Vagina (tissue), 2 donors: ENCODE results near the gene POR. TPM values are rescaled to one million over a fixed set of nuclear protein-coding genes. Genes with fewer than 3 reads are reported as not detected.
"Not testable (repeated sequence)": the region's sequence is repeated elsewhere in the genome, so short reads cannot be mapped to it uniquely, and the experiment has no call there.

ENCODE experiments used
- DNase-seq, 2 donors: peaks; one replicate each; pipeline ENCODE4 v3.0.0-alpha.2; 2017; ENCODE audit errors: extremely low spot score in 2 of 2
- H3K27ac ChIP-seq: fragments of 200-600 bp; sonication (generic); one replicate; pipeline ENCODE4 v1.5.1; 2019
- H3K27me3 ChIP-seq: fragments of 200-600 bp; sonication (generic); one replicate; pipeline ENCODE4 v1.5.1; 2019
- H3K36me3 ChIP-seq, 2 donors: fragments of 200-600 bp; sonication (generic); one replicate each; pipeline ENCODE4 v1.5.1; 2017 to 2019
- H3K4me1 ChIP-seq: fragments of 200-600 bp; sonication (generic); one replicate; pipeline ENCODE4 v1.5.1; 2019
- H3K4me3 ChIP-seq, 2 donors: fragments of 200-600 bp; sonication (generic); 1 replicate in 1 of 2; 2 replicates in 1 of 2; pipeline ENCODE4 v1.5.1; 2016 to 2019
- H3K9me3 ChIP-seq: fragments of 200-600 bp; sonication (generic); one replicate; pipeline ENCODE4 v1.5.1; 2019
- POLR2A ChIP-seq, 2 donors: fragments of 450-650 bp; IDR thresholded peaks; one replicate each; pipeline ENCODE4 v1.6.1; 2017; ENCODE audit warnings: antibody characterized with exemption in 2 of 2, mild to moderate bottlenecking in 2 of 2, moderate library complexity in 2 of 2
- POLR2AphosphoS5 ChIP-seq, 2 donors: sonication (generic); formaldehyde crosslinking; IDR thresholded peaks; one replicate each; pipeline ENCODE4 v1.9.0; 2017; ENCODE audit warnings: antibody characterized with exemption in 2 of 2, mild to moderate bottlenecking in 2 of 2, low read depth in 1 of 2; ENCODE audit not compliant: insufficient read depth in 1 of 2
- intact Hi-C: fragments of 100-400 bp; cut with DNase I; formaldehyde crosslinking; loops from one replicate; pipeline ENCODE4 v1.15.1; 2023
- total RNA-seq: library from RNA; depleted of rRNA; stranded (reverse); fragments of >200 nt; gene quantifications from one replicate; pipeline ENCODE4 v1.2.3, GENCODE V29; 2016
- TF ChIP-seq, protein P1 (sequence below), 3 experiments: fragments of 450-650 bp in 2 of 3; fragments of 200-600 bp in 1 of 3; sonication (generic) in 1 of 3; IDR thresholded peaks; one replicate each; pipeline ENCODE4 v1.5.1; 2017 to 2019; ENCODE audit warnings: antibody characterized with exemption in 3 of 3, mild to moderate bottlenecking in 2 of 3, moderate library complexity in 2 of 3

The POR gene
- total RNA-seq, 1 donor from 2014 or later = 94.3 TPM

DNA sequence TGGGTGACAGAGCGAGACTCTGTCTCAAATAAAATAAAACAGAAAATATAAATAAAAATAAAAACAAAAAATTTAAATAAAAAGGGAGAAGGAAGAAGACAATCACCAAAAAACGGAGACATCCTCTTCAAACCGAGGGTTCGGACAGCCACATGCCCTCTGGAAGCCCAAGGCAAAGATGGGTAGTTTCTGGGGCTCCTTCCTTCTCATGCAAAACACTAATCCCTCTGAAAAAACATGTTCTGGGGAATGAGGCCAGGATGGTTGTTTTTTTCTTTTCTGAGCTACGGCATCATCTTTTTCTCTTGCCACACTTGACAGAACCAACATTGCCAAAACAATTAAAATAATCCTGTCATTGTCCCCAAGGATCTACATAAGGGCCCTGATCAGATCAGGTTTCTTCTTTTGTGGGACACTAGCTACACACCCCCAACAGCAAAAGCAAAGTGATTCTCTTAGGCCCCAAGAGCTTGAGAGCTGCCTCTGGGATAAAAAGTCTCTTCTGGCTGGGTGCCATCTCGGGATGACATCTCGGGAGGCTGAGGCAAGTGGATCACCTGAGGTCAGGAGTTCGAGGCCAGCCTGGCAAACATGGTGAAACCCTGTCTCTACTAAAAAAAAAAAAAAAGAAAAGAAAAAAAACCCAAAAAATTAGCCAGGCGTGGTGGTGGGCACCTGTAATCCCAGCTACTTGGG lies 14.2 kb upstream of the POR start:
- TF ChIP-seq POLR2A (IDR thresholded peaks at IDR 0.05) = no peak
- no peak for TF ChIP-seq POLR2AphosphoS5 (IDR thresholded peaks at IDR 0.05; ENCODE audit: insufficient read depth in 1 of 2, low read depth in 1 of 2)
- TF ChIP-seq, protein P1, sequence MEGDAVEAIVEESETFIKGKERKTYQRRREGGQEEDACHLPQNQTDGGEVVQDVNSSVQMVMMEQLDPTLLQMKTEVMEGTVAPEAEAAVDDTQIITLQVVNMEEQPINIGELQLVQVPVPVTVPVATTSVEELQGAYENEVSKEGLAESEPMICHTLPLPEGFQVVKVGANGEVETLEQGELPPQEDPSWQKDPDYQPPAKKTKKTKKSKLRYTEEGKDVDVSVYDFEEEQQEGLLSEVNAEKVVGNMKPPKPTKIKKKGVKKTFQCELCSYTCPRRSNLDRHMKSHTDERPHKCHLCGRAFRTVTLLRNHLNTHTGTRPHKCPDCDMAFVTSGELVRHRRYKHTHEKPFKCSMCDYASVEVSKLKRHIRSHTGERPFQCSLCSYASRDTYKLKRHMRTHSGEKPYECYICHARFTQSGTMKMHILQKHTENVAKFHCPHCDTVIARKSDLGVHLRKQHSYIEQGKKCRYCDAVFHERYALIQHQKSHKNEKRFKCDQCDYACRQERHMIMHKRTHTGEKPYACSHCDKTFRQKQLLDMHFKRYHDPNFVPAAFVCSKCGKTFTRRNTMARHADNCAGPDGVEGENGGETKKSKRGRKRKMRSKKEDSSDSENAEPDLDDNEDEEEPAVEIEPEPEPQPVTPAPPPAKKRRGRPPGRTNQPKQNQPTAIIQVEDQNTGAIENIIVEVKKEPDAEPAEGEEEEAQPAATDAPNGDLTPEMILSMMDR (IDR thresholded peaks at IDR 0.05) = no peak
- no peak for DNase-seq
- Histone ChIP-seq H3K27me3 (no peaks in the 10 kb centered on the region), H3K36me3 (no peaks in the 10 kb centered on the region), H3K27ac (no peak overlapping the region), H3K4me3 (no peak overlapping the region), H3K4me1 (peaks cover 5% of the 10 kb centered on the region), H3K9me3 (no peaks in the 10 kb centered on the region)
- intact Hi-C loops = no loop called here

DNA sequence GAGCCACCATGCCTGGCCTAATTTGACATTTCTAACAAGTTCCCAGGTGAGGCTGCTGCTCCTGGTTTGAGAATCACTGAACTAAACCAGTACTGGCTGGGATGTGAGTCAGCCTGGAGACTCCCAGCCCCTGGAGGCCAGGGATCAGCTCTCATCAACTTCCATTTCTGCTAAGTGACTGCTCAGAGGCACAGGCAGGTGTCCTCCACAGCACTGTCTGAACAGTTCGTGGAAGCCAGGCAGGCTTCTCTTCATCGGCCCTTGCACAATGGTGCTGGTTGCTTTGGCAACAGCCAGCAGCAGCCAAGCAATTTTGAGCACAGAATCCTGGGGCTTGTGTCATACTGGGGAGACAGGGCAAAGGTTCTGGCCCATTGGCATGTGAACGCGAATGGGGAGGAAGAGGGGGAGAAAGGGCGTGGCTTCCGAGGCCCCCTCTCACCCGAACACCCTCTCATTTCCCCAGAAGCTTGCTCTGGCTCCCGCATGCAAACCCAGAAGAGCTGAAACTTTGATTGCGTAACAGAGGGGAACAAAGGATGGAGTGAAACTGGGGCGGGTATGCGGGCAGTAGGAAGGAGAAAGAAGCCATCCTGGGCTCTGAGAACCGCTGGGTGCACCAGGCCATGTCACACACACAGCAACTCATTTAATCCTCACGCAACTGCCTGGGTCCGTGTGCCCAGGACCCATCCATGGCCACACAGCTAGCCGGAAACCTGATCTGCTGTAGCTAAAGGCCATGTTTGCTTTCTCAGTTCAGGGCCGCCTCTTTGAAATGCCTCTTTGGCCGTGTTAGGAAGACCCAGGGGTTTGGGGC lies 9.0 kb upstream of the POR start:
- intact Hi-C loops = loop anchor here (2.0 kb wide), 1 partner anchor 89 kb away; the partner anchor contains the start of gene TMEM120A
- H3K27ac ChIP-seq = peak overlapping the region; percentile 57
- H3K36me3 ChIP-seq = no peaks in the 10 kb centered on the region
- no peak overlapping the region for H3K4me3 ChIP-seq
- H3K9me3 ChIP-seq = no peaks in the 10 kb centered on the region
- H3K4me1 ChIP-seq = peaks cover 5% of the 10 kb centered on the region
- no peaks in the 10 kb centered on the region for H3K27me3 ChIP-seq
- DNase-seq = peak in 1 of 2 donors; percentile 94
- no peak for TF ChIP-seq POLR2A (IDR thresholded peaks at IDR 0.05)
- TF ChIP-seq, protein P1 (IDR thresholded peaks at IDR 0.05) = no peak
- TF ChIP-seq POLR2AphosphoS5 (IDR thresholded peaks at IDR 0.05; ENCODE audit: insufficient read depth in 1 of 2, low read depth in 1 of 2) = peak in 1 of 2 donors; percentile 80

DNA sequence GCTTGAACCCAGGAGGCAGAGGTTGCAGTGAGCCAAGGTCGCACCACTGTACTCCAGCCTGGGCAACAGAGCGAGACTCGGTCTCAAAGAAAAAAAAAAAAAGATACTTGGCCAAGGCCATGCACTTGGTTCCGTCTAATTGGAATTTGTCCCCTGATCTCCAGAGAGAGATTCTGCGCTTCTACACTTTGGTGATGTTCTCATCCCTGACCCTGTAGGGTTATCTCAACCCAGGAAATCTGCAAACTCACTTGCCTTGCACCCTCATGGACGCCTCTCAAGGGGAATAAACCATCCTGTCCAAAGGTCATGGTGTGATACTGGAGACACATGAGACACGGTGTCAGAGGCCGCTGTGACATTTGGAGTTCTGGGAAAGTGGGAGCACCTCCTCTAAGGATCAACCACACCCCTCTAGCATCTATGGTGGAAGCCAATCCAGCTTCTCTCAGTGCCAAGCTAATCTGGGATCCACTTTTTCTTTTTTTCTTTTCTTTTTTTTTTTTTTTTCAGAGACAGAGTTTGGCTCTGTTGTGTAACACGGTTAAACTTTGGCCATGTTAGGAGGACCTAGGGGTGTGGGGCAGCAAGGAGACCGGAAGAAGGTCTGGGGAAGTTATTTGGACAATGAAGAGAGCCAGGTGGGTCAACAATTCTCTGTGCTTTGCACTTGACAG lies 7.8 kb upstream of the POR start:
- intact Hi-C loops = loop anchor here (2.0 kb wide), 1 partner anchor 88 kb away; the partner anchor contains the start of gene TMEM120A
- TF ChIP-seq POLR2A (IDR thresholded peaks at IDR 0.05) (no peak), POLR2AphosphoS5 (IDR thresholded peaks at IDR 0.05; ENCODE audit: insufficient read depth in 1 of 2, low read depth in 1 of 2) (no peak)
- TF ChIP-seq, protein P1 (IDR thresholded peaks at IDR 0.05) = no peak
- Histone ChIP-seq H3K4me3 (no peak overlapping the region), H3K27ac (no peak overlapping the region), H3K4me1 (peaks cover 5% of the 10 kb centered on the region), H3K27me3 (no peaks in the 10 kb centered on the region), H3K36me3 (no peaks in the 10 kb centered on the region), H3K9me3 (no peaks in the 10 kb centered on the region)
- no peak for DNase-seq

DNA sequence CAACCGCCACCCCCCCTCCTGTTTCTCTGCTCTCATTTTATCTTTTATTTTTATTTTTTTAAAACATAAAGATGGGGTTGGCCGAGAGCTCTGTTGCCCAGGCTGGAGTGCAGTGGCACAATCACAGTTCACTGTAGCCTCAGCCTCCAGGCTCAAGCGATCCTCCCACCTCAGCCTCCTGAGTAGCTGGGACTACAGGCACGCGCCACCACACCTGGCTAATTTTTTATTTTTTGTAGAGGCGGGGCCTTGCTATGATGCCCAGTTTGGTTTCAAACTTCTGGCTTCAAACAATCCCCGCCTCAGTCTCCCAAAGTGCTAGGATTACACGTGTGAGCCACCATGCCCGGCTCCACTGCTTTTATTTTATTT lies 7.3 kb upstream of the POR start:
- H3K27ac ChIP-seq, H3K4me3 ChIP-seq, H3K27me3 ChIP-seq, H3K4me1 ChIP-seq, DNase-seq, H3K9me3 ChIP-seq, H3K36me3 ChIP-seq: not testable (repeated sequence)
- intact Hi-C loops = loop anchor here (2.0 kb wide), 1 partner anchor 87 kb away; the partner anchor contains the start of gene TMEM120A

DNA sequence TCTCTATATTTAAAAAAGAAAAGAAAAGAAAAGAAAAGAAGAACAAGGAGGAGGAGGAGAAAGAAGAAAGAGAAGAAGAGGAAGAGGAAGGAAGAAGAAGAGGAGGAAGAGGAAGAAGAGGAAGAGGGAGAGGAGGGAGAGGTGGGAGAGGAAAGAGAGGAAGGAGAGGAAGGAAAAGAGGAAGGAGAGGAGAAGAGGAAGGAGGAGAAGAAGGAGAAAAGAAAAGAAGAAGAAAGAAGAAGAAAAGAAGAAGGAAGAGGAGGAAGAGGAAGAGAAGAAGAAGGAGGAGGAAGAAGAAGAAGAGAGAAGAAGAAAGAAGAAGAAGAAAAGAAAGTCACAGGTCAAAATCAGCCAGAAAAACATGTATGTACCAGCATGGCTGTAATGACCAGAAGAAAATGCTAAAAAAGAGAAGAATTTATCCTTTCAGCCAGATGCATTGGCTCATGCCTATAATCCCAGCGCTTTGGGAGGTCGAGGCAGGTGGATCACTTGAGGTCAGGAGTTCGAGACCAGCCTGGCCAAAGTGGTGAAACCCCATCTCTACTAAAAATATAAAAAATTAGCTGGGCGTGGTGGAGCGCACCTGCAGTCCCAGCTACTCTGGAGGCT lies 5.3 kb upstream of the POR start:
- no peak for TF ChIP-seq POLR2AphosphoS5 (IDR thresholded peaks at IDR 0.05; ENCODE audit: insufficient read depth in 1 of 2, low read depth in 1 of 2)
- no peak for TF ChIP-seq POLR2A (IDR thresholded peaks at IDR 0.05)
- TF ChIP-seq, protein P1 (IDR thresholded peaks at IDR 0.05) = no peak
- H3K4me3 ChIP-seq = no peak overlapping the region
- no peaks in the 10 kb centered on the region for H3K27me3 ChIP-seq
- intact Hi-C loops = no loop called here
- no peaks in the 10 kb centered on the region for H3K9me3 ChIP-seq
- DNase-seq = no peak
- H3K36me3 ChIP-seq = no peaks in the 10 kb centered on the region
- H3K27ac ChIP-seq = no peak overlapping the region
- H3K4me1 ChIP-seq = peaks cover 13% of the 10 kb centered on the region

DNA sequence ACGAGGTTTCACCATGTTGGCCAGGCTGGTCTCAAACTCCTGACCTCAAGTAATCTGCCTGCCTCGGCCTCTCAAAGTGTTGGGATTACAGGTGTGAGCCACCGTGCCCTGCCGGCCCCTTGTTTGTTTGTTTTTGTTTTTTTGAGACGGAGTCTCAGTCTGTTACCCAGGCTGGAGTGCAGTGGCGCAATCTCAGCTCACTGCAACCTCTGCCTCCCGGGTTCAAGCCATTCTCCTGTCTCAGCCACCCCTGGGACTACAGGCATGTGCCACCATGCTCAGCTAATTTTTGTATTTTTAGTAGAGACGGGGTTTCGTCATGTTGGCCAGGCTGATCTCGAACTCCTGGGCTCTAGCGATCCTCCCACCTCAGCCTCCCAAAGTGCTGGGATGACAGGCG lies 3.8 kb upstream of the POR start:
- H3K27ac ChIP-seq, DNase-seq, H3K9me3 ChIP-seq, intact Hi-C loops, H3K36me3 ChIP-seq, H3K4me3 ChIP-seq, H3K27me3 ChIP-seq: not testable (repeated sequence)
- peaks cover 13% of the 10 kb centered on the region for H3K4me1 ChIP-seq
